D341Med (cell line): ENCODE measurements around the gene CATSPER1.
"Not testable (repeated sequence)": the region's sequence is repeated elsewhere in the genome, so short reads cannot be mapped to it uniquely, and the experiment has no call there.

Experiments used
- DNase-seq: peaks from one replicate; pipeline ENCODE4 v3.0.0; 2012; ENCODE audit warnings: low spot score

Gene CATSPER1

DNA sequence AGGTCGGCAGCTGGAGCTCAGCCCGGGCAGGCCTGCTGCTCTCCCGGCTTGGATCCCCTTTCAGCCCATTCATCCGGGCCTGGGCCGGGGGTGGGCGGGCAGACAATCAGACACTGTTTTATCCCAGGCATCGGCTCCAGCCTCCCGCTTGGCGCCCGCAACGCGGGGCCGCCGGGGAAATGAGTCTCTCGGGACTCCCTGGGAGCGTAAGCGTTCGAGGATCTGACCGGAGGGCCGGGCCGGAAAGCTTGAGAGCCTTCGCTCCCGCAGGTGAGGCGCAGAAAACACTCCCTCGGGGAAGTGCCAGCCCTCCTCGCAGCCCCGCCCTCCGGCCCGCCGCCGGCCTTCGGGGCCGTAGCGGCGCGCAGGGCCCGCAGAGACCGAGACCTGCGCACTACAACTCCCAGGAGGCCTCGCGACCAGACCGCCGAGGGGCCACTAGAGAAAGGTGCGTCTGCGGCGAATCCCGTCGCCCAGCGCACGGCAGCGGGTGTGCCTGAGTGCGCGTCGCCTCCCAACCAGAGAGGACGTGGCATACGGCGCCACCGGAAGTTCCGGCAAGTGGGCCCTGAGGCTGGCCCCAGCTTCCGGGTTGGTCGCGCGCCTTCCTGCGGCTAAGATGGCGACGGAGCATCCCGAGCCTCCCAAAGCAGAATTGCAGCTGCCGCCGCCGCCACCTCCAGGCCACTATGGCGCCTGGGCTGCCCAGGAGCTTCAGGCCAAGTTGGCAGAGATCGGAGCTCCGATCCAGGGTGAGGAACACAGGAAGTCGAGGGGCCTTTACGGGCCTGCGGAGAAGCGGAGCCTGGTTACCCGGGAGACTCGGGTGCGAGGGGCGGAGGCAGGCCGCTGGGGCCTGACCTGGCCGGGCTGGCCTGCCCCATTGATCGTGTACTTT, 25.7 kb upstream of the CATSPER1 start, which contains the start of gene SF3B2:
Gene SF3B2, plus strand, starts transcription at position 599 of the 898 bp plus-strand sequence. Its CDS starts 21 bp downstream, at position 620.
- DNase-seq: peak; percentile 97

DNA sequence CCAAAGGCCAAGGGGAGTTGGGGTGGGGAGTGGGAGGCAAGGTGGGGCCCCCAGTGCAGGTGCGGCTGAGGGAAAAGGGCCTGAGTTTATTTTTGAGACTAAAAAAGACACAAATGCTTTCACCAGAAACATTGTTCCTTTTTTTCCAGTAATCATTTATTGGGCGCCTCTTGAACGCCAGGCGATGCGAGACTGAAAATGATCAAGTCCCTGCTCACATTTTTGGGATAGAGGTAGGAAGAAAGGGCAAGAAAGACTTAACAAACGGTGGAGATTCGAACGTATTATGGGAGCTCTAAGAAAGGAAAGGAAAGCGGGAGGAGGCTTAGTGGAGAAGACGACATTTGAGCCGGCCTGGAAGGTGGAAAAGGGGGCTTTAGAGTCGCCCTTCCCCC, 25.1 kb upstream of the CATSPER1 start:
- no peak for DNase-seq

- no peak for DNase-seq
These were observed 24.4 kb upstream of the CATSPER1 start for GRCh38 chr11:66050581-66051231.

DNA sequence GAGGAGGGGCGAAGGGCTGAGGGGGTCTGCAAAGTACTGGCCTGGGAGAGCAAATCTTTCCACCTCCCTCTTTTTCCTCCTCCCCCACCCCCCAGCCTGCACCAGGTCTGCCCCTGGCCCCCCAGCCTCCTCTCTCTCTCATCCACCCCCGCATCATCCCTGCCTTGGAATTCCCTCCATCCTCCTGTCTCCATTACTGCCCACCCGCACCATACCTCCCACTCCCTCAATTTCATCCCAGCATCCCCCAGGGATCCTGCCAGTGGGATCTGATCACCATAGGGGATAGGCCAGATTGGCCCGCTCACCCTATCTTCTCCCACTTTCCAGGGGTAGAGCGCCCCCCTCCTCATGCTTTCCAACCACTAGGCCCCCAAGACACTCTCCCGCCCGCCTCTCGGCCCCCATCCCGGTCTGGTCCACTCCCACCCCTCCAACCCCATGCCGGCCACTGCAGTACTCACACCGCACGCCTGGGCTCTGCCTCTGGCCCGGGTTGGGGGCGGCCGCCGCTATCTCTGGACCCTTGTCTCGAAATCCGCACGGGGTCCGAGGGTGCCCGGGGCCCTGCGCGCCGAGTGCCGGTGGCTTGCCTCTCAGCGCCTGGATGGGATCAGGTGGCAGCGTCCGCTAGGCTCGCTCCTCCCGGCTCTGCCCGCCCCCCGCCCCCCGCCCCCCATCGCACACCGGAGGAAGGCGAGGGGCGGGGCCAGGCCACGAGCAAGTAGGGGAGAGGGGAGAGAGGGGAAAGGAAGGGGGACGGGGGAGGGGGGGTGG, 22.5 kb upstream of the CATSPER1 start, which contains the start of gene GAL3ST3:
Gene GAL3ST3, minus strand, starts transcription at position 615 of the 777 bp plus-strand sequence. CDS start 3,746 bp downstream, outside the sequence.
- DNase-seq: no peak

DNA sequence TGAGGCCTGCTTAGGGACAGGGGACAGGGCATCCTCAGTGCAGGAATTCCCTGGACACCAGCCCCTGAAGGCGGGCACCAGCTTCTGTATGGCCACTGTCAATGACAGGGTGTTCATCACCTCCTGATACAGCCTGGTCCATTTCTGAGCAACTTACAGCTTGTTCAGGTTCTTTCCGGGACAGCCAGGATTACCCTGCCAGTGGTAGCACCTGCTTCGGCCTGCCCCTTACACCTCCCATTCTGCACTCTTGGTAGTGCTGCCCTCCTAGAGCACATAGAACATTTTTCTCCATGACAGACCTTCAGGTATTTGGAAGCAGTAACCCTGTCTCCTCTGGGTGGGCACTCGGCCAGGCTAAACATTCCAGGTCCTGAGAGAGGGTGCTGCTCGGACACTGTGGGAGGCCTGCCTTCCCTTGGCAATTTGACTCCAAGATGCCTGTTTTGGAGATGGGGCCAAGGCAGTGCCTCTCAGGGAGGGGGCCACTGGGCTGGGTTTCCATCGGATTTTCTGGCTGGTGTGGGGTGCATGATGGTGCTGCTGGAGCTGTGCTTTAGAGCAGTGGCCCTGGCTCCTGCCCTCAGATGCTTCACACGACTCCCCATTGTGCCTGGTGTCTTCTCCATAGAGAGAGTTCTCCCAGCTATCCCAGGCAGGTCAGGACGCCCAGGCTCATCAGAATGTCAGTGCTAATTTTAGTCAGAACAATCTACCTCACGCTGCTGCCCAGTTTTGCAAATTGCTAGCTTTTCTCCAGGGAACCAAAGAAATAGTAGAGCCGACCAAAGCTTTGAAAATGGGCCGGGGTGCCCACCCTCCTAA, 21.5 kb upstream of the CATSPER1 start:
- no peak for DNase-seq

- no peak for DNase-seq
These were observed 20.6 kb upstream of the CATSPER1 start for GRCh38 chr11:66046901-66047300.

GRCh38 chr11:66045177-66045639, 18.9 kb upstream of the CATSPER1 start:
- DNase-seq: peak; percentile 93

GRCh38 chr11:66044757-66045156, 18.5 kb upstream of the CATSPER1 start:
- DNase-seq: no peak

- DNase-seq: no peak
These were observed 17.0 kb upstream of the CATSPER1 start for GRCh38 chr11:66042996-66043906.

DNA sequence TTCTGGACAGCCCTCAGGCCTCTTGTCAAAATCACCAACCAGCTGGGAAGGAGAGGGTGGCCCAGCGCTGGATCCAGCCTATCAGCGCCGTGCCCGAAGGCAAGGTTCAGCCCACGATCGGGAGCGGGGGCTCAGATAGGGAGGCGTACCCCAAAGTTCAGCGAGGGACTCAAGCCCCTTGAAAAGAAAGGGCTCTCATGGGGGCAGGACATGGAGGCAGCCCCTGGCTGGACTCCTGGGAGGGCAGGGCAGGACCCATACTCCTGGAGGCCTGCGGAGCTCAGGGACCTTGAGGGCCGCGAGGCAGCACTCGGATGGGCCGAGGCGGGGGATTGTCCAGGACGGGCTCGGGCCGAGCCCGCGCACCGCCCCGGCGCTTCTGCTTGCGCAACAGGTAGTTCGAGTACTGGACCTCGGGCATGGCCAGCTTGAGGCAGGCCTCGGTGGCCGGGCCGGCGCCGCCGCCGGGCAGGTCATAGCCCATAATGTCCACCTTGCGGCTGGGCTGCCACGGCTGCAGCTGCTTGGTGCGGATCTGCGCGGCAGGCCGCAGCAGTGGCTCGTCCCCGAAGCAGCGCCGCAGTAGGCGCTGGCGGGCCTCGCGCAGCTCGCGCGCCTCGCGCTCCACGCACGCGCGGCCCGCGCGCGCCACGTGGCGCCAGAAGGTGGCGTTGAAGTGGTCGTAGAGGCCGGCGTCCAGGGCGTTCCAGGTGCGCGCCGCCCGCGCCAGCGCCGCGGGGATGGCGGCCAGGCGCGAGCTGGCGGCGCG, 16.1 kb upstream of the CATSPER1 start:
- no peak for DNase-seq

DNA sequence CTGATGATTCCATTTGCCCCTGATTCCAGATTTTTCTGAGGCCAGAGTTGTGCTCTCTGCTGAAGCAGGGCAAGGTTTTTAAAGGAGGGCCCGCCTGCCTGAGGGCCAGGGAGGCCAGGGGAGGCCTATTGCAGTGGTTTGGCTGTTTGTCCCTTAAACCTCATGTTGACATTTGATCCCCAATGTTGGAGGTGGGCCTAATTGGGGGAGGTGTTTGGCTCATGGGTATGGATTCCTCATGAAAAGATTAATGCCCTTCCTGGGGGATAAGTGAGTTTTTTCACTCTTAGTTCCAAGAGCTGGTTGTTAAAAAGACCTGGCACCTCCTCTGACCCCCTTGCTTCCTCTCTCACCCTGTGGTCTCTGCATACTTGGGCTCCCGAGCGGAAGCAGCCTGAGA, 13.5 kb upstream of the CATSPER1 start:
- no peak for DNase-seq

GRCh38 chr11:66037327-66037726, 11.0 kb upstream of the CATSPER1 start:
- no peak for DNase-seq

DNA sequence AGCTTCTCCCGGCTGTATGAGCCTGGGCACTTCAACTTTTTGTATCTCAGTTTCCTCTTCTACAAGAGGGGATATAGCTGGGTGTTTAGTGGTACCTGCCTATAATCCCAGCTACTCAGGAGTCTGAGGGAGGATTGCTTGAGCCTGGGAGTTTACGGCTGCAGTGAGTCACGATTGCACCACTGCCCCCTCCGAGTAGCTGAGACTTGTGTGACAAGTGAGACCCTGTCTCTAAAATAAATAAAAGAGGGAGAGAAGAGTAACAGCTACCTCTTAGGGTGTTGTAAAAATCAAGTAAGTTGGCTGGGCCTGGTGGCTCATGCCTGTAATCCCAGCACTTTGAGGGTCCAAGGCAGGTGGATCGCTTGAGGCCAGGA, 10.0 kb upstream of the CATSPER1 start:
- DNase-seq: no peak

DNA sequence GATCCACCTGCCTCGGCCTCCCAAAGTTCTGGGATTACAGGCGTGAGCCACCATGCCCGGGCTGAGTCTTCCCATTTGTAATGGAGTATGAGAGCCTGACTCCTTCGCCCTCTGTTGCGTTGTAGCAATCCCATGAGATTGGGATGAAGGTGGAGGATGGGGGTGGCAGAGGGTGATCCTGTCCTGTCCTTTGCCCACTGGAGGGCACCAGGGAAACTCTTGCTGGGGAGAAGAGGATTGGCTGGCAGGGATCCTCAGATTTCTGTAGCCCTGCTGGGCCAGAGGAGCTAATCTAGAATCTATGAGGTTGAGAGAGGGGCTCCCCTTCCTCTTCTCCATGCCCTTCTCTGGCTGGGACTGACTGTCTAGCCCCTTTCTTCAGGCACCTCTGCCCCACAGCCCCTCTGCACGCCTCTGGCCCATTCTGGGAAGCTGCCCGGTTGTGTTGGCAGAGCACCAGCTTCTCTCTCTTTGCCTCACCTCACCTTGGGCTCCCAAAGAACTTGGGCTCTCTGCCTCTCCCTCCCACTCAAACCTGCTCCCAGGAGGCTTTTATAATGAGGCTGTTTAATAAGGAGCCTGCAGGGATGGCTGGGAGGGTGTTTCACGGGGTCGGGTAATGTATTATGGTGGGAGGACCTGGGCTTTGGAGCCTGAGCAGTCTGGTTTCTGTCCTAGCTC, 9.5 kb upstream of the CATSPER1 start:
- no peak for DNase-seq

- no peak for DNase-seq
These were observed 6.9 kb upstream of the CATSPER1 start for GRCh38 chr11:66032957-66033735.

GRCh38 chr11:66023186-66023440, 3.2 kb downstream of the CATSPER1 start:
- DNase-seq: not testable (repeated sequence)

DNA sequence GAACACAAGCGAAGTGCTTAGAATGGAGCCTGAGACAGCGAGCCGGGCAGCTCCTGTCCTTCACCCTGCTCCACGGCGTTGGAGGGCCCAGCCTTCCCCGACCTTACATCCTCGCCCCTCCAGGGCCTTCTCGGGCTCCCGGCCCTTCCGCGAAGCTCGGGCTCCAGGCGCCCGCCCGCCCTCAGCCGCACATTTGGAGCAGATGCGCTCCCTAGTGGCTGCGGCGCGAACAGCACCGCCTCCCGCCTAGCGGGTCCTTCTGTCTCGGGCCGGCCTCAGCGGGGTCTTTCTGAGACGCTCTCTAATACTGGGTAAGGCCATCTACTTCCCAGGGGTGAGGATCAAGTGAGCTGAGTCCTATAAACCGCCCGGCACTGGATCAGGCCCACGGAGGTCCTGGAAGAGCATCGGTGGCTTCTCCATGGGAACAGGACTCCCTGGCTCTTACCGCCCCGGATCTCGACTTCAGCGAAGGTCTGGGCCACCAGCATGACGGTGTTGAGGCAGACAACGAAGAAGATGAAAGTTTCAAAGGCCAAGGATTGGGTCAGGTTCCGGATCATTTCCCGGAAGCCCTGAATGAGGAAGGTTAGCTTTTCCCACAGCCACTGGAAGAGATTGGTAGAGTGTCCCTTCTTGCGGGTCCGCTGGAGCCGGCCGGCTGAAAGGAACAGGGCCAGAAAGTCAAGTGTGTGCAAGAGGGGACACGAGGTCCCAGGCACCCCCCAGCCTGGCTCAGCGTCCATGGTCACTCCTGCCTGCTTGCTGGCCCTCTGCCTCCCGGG, 3.7 kb downstream of the CATSPER1 start:
- peak; percentile 95 for DNase-seq
